ENCODE data around the gene MS4A15.

MS4A15 gene

DNA sequence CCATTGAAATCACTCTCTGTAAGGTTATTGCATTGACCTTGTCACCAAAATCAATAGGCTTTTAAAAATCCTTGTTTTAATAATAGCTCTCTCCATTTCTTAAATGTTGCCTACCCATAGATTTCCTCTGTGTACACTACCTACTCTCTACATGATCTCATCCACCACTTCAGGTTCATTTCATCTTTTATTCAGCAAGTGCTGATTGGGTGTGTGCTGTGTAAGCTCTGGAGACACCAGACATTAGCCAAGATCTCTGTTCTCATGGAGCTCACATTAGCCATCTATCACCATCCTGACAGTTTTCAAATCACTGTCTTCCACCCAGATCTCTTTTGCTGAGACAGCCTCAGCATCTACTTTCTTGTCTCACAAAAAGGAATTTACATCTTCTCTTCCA is 24.1 kb downstream of the MS4A15 start:
- DNase-seq: no peak

DNA sequence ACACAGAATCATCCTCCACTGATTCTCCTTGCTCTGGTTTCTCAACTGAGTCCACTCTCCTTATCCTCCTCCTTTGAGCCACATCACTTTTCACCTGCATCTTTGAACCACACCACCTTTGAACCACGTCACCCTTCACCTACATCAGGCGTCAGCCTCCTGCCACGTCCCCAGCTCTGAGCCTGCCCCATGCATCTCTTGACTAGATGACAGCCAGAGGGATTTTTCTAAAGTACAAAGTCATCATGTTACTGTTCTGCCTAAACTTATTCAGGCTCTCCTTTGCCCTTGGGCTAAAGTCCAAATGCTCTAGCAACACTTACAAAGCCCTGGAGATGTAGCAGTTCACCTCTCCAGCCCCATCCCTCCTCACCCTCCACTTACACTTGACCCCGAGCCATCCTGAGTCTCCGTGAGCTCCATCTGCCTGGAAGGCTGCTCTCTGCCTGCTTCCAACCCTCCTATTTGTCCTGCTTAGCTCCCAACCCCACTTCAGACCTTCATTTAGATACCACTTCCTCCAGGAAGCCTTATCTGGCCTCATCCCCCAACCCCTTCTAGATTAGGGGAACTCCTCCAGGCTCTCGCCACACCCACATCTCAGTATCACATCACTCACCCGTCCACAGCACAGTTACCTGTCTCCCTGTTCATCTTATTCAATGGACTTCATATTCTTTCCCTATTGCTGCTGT is 24.8 kb downstream of the MS4A15 start:
- no peak for DNase-seq

DNA sequence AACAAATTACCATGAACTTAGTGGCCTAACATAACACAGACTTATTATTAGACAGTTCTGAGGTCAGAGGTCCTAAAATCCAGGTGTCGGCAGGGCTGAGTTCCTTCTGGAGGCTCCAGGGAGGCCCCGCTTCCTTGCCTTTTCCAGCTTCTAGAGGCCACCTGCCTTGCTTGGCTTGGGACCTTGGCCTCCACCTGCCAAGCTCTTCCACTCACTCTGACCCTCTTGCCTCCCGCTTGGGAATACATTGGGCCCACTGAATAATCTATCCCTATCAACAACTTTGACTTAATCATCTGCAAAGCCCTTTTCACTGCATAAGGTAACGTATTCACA is 25.3 kb downstream of the MS4A15 start:
- no peak for DNase-seq

DNA sequence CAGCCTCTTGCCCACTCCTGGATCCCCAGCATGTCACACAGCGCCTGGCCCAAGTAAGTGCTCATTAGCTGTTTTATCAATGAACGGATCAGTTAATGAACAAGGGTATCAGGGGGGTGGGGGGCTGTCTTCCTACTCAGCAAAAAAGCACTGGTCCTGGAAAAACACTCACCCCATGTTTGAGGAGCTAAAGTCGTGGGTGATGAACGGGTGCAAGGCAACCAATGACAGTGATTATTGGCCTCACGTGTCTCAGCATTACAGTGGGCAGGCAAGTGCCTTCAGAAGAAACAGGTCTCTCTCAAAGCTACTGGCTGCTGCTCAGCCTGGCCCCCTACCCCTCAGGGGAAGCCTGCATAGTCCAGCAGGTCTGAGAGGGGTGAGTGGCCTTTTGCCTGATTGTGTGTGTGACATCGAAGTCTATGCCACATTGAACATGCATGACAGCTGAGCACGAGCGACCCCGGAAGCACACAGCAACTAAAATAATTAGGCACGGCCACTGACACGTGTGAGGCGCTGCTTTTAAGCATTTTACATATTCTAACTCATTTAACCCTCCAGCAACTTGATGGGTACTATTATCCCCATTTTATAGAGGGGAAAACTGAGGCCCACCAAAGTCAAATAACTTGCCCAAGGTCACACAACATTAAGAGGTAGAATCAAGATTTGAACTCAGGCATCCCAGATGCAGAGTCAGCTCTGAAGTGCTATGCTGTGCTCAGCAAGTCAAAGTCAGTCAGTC is 25.9 kb downstream of the MS4A15 start:
- no peak for DNase-seq

DNA sequence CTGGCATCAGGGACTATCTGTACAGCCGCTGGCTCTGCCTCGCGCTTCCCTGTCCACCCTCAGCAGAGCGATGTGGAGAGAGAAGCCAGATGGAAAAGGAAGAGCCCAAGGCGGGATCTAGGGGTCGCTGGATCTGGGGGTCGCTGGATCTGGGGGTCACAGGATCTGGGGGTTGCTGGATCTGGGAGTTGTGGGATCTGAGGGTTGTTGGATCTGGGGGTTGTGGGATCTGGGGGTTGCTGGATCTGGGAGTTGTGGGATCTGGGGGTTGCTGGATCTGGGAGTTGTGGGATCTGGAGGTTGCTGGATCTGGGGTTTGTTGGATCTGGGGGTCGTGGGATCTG is 26.4 kb downstream of the MS4A15 start:
- no peak for DNase-seq

DNA sequence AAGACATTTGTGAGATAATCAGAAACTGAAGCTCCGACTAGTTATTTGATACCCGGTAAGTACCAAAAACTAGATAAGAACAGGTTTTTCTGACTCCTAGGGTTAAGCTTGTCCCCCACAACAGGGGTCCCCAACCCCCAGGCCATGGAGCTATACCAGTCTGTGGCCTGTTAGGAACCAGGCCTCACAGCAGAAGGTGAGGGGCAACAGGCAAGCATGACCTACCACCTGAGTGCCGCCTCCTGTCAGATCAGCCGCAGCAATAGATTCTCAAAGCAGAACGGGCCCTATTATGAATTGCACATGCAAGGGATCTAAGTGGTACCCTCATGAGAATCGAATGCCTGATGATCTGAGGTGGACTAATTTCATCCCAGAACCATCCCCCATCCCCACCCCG is 27.2 kb downstream of the MS4A15 start:
- DNase-seq: no peak

DNA sequence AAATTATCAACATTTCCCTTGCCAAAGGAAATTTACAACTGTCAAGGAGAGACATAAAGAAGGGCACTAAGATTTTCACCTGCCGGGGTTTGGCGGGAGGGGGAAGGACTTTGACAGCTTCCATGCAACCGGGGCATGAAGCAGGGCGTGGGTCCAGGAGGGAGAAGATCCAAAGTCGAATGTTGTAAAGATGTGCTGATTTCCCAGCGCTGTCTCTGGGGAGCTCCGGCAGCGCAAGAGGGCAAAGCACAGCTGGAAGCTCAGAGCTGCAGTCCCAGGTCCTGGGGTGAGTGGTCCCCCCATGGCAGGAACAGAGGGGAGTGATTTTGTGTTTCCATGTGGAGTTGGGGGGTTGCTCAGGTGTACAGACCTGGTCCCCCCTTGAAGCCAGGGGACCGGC is 28.5 kb downstream of the MS4A15 start, which contains the start of gene MS4A10:
MS4A10 (plus strand) TSS at position 198 of the 400 bp plus-strand sequence. CDS start 5,003 bp downstream, outside the sequence.
- no peak for DNase-seq

DNA sequence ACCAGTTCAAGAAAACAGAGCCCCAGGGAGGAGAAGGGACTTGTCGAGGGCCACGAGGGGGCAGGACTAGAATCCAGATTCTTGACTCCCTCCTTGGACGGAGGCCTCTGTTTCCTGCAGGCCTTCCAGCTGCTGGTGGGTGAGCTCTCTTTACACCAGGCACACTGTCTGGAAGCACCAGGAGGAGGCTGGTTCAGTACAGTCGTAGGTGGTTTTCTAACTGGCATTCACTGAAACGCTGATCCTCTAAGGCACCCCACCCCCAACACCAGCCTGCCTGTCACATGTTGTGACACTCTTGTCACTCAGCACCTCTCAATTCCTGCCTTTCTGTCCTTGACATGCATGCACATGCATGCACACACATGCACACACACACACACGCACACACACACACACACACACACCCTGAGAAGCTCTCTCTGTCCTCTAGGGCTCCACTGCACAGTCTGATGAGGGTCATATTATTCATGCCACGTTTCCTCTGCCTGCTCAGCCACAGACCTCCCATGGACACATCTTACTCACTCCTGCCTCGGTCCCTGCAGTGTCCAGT is 29.2 kb downstream of the MS4A15 start:
- DNase-seq: no peak

DNA sequence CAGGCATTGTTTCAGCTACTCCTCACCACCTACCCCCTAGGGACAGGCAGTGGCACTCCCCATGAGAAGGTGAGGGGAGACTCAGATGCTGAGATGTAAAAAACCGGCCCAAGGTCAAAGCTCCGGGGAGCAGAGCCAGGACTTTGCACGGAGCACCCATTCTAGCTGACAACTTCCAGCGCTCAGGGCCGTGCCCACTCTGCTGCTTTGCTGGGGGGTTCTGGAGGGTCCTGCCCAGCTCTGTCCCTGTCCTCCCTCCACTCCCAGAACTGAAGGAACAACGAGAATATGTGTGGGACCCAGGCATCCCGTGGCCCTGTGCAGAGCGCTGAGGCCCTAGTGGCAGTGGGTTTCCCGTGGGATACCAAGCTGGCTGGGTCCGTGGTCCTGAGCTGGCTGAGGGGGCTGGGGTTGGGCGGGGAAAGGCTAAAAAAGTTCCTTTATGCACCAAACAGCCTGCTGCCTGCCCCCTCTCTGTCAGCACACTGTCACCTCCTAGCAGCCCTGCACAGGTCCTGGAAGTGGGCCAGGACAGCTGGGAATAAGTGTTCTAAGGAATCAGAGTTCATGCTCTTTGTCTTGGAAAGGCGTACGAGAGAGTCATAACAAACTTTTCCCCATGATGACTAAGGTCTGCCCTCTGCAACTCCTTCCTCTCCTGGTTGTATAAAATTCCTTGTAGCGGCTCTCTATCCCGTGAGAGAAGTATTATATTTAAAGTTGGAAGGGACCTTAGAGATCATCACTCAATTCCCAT is 30.3 kb downstream of the MS4A15 start:
- DNase-seq: no peak

DNA sequence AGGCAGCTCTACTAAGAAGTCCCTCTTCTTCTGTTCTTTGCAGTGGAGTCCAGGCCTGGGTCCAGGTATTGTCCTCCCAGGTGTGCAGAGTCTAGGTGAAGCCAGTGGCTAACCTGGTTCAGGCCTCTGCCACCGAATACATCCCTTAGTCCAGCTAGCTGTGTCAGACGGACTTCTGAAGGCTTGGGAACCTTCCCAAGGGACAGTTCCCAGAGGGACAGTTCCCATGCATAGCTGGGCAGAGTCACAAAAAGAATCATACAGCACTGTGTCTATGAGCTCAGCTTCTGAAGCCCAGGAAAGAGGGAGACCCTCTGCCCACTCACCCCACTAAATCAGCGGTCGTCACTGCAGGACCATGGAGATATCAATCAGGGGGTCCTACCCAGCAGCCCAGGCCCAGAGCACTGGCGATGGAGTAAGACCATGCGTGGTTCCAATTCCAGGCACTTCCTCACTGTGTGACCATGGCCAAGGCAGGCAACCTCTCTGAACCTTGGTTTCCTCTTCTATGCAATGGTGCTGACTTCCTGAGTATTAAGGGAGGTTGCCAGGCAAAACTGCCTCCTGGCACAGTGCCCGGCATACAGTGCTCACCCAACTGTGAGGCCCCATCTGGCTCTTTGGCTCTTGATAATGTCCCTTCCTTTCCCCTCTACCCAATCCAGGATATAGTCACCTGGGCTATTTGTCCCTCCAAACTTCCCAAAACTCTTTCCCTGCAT is 31.9 kb downstream of the MS4A15 start:
- no peak for DNase-seq

DNA sequence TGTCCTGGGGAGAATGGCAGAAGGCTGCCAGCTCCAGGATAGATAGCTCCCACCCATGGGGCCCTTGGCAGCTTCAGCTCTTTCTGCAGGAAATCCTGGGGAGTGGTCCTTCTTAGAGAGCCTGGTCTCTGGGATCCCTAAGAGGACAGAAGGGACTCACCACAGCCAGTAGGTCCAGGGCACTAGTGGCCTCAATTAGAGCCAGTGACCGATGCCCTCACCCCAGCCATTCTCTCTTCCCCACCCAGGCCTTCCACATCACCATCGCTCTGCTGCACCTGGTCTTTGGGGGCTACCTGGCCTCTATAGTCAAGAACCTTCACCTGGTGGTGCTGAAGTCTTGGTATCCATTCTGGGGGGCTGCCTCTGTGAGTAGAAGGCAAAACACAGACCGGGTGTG is 34.1 kb downstream of the MS4A15 start:
- DNase-seq: no peak

DNA sequence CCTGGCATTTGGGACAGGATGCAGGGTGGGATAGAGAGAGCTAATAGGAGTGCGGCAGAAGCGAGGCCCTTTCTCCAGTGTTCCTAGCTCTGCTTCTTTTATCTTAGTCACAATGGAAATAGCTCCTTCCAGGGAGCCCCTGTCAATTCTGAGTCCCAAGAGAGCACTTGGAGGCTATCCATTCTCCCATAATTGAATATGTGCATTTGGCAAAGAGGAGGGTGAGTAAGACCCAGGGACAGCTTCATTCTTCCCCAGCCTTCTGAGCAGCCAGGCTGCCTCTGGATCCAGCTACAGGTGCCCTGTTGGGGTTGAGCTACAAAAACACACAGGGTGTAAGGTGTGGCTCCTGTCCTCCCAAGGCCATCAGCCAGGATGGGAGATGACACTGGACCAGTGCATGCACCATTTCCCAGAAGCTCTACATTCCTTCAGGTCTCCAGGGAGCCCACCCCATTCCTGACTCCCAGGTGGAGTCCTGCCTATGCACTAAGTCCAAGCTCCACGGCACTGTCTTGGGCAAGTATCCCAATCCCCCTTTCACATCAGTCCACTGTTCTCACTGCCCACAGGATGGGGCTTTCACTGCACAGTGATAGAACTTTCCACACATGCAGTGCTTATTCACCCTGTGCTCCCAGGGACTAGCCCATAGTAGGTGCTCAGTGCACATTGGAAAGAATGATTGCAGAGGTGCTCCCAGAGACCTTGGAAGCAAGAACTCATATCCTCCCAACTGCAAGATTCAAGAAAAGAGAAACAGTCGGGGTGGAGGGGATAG is 34.7 kb downstream of the MS4A15 start:
- no peak for DNase-seq

DNA sequence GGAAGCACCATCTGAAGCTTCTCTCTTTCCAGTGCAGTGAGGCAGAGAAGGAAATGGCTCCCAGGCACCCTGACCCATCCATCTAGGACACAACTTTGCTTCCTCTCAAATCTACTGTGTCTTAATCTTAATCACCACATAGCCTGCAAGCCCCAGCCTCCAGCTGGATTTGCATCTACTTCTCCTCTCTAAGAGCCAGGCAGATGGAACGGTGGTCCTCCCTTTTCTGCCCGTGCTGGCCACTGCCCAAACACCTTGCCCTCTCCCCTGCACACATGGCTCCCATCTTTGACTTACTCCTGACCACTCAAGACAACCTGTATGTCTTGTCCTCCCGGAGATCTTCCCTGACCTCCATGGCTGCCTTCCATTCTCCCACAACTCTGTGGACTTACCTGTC is 35.9 kb downstream of the MS4A15 start:
- no peak for DNase-seq

DNA sequence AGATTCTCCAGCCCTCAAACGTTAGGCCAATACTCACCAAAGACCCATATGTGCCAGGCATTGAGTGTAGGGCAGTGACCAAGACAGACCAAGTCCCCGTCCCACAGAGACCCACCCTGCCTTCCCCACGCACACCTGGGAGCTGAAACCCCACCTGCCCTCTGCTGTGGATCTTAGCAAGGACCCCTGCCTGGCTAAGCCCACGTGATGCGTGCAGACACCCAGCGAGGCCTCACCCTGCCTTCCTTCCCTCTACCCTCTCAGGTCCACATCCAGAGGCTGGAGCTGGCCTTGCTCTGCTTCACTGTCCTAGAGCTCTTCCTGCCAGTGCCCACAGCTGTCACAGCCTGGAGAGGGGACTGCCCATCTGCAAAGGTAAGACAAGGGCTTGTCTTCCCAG is 38.6 kb downstream of the MS4A15 start:
- no peak for DNase-seq

DNA sequence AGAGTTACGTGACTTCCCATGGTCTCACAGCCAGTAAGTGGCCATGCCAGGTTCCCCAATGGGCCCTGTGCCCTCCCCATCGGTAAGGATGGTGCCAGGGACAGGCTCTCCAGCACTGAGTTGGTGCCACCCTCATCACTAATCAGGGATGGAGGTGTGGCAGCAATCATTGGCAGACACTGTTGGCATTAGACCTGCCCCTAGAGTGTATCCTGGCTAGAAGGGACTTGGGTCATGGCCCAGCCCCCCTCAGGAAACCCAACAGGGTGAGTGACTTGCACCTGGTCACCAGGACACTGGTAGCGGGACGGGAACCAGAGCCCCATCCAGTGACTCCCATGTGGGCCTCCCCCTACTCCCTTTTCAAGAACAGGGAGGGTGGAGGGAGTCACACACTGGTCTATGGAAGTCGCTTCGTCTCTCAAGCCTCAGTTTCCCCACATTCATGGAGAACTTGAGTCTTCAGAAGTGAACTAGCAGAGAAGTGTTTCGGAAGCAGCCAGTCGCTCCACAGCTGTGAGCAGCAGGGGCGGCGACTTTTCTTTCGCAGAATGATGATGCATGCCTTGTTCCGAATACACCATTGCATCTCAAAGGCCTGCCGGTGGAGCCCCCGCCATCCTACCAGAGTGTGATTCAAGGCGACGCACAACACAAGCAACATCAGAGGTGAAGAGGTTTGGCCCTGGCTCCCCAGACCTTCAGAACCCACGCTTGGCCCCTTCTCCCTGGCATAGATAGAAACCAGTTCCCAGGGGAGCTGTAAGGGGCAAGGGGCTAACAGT is 41.4 kb downstream of the MS4A15 start:
- DNase-seq: no peak

DNA sequence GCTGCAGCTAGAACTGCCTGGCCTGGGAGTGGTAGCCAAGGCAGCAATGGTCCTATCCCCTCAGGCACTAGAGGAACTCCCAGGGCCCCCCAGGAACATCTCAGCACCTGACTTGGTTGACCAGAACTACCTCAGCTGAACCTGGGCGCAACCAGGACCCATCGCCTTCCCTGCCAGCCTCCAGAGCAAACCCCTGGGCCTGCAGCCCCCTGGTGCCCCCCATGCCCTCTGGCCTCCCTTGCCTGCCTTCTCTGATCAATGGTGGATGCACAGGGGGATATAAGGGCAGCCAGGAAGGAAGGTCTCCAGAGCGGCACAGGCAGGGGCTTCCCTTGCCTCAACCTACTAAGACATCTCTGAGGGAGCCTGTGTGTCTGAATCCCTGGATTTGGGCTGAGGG is 42.0 kb downstream of the MS4A15 start:
- DNase-seq: no peak

DNA sequence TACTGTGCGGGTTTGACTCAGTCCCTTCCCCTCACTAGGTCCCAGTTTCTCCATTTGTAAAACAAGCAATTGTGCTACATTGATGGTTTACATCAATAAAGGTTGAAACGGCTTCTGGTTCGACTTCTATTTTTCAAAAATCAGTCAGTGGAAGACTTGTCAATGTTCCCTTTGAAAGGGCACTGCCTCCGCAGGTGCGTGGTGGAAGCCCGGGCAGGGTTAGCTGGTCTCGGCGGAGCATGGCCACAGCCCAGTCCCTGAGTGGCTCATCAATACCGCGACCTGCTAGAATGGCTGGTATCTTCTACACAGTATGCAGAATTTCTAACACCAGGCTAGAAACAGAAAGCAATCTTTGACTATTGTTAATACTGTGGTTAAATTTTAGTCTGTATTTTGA is 44.5 kb downstream of the MS4A15 start:
- no peak for DNase-seq

DNA sequence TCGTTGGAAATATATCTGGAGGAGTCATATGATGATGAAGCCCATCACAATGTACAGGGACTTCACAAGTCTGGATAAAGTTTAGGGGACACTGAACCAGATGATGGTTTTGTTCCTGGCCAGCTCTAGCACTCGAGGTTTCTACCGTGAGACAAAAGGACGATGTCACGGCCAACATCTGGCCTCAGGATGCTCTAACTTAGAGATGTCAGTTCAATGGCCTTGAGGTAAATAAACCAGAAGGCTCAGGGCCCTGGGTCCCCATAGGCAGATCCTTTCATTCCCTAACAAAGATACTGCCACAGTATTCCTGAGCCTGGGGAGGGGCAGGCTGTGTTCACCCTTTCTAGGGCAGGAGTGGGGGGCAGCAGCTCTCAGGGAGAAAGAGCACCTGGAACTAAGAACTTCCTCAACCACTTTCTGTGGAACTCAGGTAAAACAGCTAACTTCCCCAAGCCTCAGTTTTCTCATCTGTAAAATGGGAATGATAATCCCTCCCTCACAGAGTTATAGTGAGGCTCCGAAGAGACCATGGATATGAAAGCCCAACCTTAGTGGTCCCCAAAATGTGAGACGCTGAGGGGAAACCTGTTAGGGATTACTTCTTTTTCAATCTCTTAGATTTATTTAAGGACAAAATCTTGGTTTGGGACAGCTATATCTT is 46.7 kb downstream of the MS4A15 start:
- no peak for DNase-seq

DNA sequence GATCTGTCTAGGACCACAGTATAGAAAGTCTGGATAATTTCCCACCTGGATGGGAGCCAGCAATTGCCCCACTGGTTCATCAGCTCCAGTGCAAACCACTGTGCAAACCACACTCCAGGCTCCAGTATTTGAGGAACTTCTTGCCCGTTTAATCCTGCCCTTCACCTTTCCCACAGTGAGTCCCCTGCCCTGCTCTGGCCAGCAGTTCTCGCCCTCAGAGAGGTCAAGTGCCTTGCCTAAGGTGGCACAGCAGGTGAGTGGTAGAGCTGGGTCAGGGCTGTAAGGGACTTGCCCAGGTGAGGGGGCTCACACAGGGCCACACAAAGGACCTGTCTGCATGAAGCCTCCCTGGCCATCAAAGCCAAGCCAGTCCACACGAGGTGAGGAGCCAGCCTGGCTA is 52.6 kb downstream of the MS4A15 start:
- no peak for DNase-seq

DNA sequence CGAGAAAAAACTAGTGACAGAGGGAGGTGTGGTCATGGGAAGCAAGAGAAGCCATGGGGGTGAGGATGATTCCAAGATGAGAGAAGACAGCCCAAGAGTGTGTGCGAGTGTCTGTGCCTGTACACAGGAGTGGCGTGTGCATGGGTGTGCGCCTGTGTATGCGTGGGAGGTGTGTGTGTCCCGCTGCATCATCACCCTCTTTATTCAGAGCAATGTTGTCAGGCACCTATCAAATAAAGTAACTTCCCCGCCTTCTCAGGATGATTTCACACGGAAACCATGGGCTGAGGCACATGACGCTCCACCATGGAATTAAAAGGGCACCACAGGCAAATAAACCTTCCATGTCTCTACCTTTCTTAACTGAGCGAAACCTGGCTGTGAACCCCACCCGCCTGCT is 53.0 kb downstream of the MS4A15 start:
- DNase-seq: no peak

DNA sequence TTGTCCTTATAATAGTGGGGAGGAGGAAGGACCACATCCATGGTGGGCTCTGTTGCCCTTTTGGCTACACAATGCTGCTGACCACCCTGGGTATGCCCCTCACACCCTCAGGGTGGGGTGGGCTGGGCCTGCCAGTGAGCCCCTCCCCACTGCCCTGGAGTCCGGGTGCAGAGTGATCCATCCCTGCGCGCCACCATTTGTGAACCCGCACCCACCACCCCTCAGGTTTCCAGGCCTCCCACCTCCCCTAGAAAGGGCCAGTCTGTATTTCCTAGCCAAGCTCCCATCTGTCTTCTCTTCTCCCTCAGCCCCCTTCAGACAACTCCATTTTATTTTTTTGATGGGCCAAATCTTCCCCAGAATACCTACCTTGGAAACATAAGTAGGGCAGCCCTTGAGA is 53.5 kb downstream of the MS4A15 start:
- DNase-seq: no peak
